GM21717 (cell line): ENCODE measurements around the gene ESYT2.

Source experiments
- ATAC-seq: cut with Tn5 transposase; IDR thresholded peaks from one replicate; pipeline ENCODE4 v1.9.1; 2021; ENCODE audit warnings: mild to moderate bottlenecking, moderate library complexity; ENCODE audit not compliant: unreplicated experiment

Gene ESYT2

GRCh38 chr7:158748335-158748734, 81.0 kb downstream of the ESYT2 start:
- ATAC-seq: no peak

- ATAC-seq: no peak
Measured at GRCh38 chr7:158747408-158747807, 81.9 kb downstream of the ESYT2 start.

DNA sequence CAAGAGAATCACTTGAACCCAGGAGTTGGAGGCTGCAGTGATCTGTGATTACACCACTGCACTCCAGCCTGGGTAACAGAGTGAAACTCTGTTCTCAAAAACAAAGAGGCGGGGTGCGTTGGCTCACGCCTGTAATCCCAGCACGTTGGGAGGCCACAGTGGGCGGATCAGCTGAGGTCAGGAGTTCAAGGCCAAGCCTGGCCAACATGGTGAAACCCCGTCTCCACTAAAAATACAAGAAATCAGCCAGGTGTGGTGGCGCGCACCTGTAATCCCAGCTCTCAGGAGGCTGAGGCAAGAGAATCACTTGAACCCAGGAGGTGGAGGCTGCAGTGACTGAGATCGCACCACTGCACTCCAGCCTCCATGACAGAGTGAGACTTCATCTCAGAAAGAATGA, 82.4 kb downstream of the ESYT2 start:
- no peak for ATAC-seq

DNA sequence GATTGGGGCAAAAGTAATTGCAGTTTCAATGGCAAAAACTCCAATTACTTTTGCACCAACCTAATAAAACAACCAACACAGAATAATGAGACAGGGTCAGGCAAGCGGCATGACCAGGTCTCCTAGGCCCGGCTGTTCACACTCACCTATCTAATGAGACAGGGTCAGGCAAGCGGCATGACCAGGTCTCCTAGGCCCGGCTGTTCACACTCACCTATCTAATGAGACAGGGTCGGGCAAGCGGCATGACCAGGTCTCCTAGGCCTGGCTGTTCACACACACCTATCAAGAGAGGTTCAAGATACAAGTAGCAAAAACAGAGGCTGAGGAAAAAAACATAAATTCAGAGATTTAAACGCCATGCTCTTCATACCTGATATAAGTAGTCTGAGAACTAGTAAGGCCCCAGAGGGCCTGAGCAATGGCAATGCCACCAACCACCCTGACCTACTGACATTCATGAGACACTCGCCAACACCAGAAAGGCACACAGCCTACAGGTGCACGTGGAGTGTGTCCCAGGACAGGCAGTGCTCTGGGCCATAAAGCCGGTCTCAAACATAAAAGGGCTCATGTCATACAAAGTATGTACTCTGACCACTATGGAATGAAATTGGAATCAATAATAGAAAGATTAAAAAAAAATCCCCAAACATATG, 84.1 kb downstream of the ESYT2 start:
- no peak for ATAC-seq

DNA sequence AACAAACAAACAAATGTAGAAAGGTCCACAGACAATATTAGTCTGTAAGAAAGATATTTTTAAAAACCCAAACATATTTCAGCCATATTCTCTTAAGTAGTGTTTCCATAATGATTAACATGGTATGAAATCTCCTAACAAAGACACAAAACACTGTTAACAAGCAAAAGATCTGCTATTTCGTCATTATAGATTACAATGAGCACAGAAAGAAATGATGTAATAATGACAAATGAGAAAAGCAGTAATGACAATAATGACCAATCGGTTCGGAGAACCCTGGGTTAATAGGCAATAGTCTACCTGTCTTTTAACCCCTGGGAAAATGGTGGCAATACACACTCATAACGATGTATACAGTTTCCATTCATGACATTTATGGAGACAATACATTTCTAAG, 85.2 kb downstream of the ESYT2 start:
- no peak for ATAC-seq

GRCh38 chr7:158743219-158743618, 86.1 kb downstream of the ESYT2 start:
- no peak for ATAC-seq

DNA sequence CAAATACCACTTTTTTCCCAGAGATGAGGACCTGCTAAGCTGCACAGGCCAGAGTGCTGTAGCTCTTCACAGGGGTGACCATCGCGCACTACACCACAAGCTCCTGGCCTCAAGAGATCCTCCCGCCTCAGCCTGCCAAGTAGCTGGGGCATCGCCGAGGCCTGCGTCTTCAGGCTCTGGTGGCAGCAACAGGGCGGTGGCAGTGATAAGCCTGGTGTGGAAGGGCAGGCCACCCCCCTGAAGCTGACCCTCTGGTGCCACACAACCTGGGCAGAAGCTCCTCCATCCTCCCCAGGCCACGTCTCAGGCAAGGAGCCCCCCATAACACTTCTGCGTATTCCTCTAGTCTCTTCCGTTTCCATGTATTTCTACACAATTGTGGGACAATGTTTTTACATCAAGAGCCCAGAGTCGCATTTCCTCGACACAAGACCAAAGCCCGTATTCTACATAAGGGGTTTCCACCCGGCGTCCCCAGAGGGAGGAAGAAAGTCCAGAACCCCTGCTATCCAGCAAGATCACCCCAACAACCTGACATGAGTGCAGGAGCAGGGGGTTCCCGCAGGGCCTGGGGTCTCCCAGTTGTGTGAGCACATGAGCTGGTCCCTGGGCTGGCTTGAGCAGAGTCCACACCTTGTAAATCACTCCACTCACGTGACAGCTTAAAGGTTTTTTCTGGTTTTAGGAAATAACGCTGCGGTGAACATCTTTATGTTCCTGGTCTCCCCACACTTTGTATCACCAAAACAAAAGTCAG, 87.1 kb downstream of the ESYT2 start:
- ATAC-seq: no peak

- no peak for ATAC-seq
Measured at GRCh38 chr7:158741294-158741666, 88.0 kb downstream of the ESYT2 start.

DNA sequence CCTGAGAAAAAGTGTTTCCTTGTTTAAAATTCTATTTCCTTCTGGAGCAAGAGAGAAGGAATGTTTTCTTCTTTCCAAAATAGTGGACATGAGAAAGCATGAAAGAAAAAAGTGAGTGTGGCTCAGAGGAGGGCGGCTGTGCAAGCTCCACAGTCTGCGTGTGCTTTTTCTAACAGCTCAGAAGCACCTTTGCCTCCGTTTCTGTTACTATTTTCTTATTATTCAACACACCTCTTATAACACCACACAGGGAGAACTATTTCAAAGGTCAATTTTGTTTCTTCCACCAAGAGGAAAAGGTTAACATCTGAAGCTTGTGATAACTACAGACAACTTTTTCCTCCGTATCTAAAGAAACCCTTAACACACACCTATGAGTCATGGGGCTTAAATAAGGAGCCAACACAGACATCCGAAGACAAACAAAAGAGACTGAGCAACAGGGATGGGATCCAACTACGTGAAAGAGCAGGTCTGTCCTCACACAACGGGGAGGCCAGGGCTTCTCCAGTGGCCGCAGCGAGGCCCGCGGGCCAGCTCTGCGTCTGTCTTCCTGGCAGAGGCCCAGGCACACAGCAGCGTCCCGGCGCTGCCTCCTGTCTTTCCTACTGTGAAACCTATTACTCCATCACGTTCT, 88.5 kb downstream of the ESYT2 start:
- ATAC-seq: no peak

DNA sequence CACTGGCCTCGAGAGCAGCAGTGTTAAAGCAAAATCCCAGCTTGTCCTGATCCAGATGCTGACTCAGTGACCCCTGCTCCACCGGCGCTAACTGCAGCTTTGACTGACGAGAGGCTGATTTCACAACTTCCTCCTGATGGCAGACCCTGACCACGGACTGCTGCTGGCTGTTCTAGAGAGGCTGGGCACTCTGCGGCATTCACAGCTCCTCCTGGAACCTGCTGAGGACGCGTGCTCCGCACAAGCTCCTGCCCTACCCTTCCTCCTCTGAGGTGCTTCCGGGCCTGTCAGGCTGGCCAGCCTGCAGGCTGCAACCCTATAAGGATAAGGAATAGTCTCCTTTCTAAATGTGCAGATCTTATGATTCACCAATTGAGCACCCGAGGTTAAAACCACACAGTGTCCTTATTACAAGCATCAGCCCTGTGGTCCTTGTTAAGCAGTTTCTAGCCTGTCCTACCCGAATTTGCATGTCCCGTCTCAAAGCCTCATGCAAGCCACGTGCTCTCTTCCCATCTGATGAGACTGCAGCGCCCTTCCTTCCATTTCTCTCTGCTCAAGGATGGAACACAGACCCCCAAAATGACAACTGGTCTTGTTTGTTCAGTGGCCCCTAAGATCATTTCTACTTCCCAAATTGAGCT, 89.2 kb downstream of the ESYT2 start:
- ATAC-seq: no peak

DNA sequence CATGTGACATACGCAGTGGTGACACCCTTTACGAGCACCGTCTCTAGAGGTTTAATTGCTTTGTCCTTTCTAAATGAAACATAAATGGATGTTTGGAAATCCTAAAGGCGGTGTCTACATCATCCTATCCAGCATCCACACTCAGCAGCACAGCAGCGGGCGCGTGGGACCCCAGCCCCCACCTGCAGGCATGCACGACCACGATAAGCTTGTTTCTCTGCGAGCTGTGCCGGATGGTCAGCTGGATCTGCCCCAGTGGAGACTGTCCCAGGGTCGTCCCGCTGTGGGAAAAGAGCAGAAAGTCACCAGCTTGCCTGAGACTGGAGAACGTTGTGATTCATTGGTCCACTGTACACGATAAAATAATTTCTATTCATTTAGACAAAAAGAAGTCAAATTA, 90.5 kb downstream of the ESYT2 start:
- no peak for ATAC-seq

- no peak for ATAC-seq
Measured at GRCh38 chr7:158737064-158737695, 92.1 kb downstream of the ESYT2 start.

- ATAC-seq: no peak
Measured at GRCh38 chr7:158735935-158736334, 93.4 kb downstream of the ESYT2 start.

DNA sequence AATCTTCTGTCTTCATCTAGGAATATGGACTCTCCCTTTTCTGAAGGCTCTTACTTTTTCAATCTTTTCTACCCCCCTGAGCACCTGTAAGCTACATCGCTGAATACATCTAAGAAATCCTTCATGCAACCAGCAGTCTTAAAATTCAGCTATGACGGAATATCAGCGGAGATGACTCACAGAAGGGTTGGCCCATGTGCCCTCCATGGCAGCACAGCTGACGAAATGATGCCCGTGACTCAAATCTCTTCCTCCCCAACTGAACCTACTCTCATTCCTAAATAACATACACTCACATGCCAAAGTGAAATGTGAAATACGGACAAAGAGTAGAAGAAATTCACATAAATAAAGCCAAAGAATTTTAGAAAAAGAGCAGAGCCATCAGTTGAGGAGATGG, 94.4 kb downstream of the ESYT2 start:
- no peak for ATAC-seq

DNA sequence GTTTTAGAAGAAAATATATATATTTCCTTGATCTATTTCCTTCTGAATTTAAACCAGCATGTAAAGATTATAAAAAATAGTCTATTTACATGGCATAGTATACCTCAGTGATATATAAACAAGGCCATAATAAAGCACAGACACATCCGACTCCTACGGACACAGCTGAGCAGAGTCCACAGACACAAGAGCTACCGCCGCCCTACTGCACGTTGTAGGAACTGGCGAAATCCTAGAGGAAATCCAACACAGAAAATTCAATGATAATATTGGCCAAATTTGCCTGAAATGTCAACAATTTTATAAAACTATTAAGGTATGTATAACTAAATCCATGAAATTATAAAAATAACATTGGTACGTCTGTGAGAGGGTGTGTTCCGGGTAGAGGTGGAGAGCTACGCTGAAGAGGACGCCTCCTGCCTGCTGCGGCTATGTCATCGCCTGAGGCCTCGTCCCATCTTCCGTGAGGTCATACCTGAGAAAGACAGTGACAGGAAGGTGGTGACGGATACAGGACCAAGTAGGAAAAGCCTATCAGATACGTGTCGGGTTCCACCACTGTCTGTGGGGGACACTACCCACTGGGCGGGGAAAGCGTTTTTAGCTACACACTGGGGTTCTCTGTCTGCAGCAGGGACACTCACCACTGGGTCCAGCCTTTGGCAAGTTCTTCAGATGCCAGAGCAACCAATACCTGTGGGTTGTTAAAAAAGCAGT, 95.4 kb downstream of the ESYT2 start:
- no peak for ATAC-seq

- ATAC-seq: no peak
Measured at GRCh38 chr7:158733220-158733519, 96.1 kb downstream of the ESYT2 start.

DNA sequence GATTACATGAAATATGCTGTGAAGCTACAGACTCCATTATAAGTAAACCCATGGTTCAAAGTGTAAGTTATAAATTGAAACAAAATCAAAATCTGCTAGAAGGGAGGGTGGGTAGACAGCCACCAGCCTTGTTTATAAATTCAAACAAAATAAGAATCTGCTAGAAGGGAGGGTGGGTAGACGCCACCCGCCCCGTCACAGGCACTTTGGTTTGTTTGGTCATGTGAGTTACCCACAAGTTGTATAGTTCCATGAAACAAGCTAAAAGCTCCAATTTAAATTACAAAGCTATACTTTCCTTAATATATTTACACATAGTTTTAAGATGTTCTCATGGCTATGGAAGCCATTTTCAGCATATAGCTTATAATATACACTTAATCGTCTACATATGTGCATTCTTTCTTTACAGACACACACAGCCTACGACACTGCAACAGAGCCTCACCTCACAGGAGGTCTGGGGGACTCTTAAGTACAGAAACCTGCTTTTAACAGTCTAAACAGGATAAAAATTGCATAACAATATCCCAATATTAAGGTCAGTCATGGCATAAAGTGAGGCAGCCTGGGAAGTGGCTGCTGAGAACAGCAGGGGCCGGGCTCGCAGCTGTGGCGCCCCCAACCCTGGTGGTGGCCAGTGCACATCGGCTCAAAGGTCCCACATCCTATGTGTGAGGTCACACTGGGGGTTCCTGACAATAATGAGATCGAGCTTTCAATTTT, 96.7 kb downstream of the ESYT2 start:
- no peak for ATAC-seq

GRCh38 chr7:158731761-158732160, 97.5 kb downstream of the ESYT2 start:
- ATAC-seq: no peak

- no peak for ATAC-seq
Measured at GRCh38 chr7:158730383-158731346, 98.6 kb downstream of the ESYT2 start.
